HG02973 (cell line): ENCODE measurements around the gene PREX1.
"Not testable (repeated sequence)": the region's sequence is repeated elsewhere in the genome, so short reads cannot be mapped to it uniquely, and the experiment has no call there.

Experiments
- ATAC-seq: cut with Tn5 transposase; IDR thresholded peaks from one replicate; pipeline ENCODE4 v1.9.1; 2021; ENCODE audit warnings: moderate library complexity; ENCODE audit not compliant: unreplicated experiment

Gene PREX1

DNA sequence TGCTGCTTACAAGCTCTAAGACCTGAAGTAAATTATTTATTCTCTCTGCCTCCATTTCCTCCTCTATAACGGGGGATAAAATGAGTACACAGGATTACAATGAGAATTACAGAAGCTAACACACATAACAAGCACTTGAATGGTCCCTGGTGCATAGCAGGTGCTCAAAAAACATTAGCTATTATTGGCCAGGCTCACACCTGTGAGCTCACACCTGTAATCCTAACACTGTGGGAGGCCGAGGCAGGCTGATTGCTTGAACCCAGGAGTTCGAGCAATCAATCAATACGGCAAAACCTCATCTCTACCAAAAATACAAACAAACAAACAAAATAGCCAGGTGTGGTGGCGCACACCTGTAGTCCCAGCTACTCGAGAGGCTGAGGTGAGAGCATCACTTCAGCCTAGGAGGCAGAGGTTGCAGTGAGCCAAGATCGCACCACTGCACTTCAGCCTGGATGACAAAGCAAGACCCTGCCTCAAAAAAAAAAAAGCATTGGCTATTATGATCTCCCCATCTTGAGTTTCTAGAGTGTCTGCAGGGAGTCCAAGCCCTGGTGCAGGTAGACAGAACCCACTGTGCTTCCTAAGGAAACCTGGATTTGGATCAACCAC lies 68.1 kb downstream of the PREX1 start:
- ATAC-seq = no peak

DNA sequence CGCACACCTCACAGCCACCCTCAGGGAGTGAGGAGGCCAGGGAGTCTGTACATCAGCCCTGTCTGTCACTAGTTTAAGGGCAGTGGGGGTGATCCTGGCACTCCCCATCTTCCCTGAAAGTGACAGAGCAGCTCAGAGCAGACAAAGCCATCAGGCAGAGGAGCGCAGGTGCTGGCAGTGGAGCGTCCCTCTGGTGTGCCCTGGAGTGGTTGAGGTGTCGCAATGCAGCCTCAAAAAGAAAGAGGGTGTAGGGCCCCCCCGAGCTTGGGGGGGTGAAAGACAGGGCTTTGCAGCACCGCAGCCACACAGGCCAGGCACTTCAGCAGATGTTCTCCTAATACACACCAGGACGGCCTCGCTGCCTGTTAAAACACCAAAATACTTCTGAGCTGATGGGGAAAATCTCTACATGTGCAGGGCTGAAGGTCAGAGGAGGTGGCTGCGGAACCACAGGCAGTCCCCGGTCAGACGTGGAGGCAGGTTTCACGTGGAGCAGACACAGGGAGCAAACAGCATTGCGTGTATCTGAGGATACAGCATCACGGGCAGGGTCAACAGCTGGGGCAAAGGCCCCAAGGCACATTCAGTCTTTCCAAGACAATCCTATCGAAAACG lies 69.5 kb downstream of the PREX1 start:
- no peak for ATAC-seq

DNA sequence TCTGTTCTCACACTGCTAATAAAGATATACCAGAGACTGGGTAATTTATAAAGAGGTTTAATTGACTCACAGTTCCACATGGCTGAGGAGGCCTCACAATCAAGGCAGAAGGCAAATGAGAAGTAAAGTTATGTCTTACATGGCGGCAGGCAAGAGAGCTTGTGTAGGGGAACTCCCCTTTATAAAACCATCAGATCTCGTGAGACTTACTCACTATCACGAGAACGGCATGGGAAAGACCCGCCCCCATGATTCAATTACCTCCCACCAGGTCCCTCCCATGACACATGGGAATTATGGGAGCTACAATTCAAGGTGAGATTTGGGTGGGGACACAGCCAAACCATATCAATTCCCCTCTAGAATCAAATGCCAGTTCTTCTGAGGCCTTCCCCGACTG lies 71.0 kb downstream of the PREX1 start:
- ATAC-seq = not testable (repeated sequence)

DNA sequence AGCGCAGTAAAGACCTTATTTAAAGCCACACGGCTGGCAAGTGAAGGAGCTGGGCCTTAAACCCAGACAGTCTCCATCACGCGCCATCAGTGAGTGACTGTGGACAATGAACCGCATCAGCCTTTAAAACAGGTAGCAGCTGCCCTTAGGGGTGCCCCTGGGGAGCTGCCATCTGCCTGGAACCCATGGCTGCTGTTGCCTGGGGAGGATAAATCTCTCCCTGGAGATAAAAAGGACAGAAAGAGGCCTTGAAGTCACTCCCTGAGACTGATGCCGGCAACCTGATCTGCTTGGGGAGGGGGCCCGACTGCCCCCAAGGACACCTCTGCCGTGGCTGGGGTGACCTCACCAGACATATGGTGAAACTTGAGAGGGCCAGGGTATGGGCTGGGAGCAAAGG lies 73.5 kb downstream of the PREX1 start:
- ATAC-seq = no peak

DNA sequence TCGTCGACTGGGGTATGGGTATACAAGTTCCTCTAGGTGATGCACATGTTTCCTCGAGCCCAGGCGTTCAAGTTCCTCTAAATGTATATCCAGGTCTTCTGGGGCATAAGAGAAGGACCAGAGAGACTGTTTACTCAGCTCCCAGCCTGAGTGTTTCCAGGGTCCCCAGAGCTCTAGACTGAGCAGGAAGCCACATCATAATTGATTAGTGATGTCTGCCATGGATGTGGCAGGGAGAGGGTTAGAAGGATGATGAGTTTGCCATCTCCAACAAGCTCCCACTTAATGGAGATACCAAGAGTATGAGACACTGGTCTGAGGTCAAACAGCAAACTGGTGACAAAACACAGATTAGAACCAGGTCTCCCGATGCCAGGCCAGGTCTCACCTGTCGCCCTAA lies 74.8 kb downstream of the PREX1 start:
- ATAC-seq = no peak

DNA sequence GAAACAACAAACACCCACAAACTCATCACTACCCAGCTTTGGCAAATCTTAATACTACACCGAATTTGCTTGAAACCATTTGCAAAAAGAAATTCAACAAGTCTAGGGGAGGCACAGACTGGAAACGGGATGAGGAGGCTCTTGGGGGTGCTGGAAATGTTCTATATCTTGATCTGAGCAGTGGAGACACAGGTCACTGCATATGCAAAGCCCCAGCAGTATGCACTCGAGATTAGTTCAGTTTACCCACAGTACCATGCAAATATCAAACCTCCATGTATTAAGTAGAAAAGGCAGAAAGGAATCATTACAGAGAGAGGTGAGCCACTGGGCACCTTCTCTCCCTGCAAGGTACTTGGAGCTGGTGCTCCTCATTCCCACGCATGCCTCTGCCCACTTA lies 75.9 kb downstream of the PREX1 start:
- no peak for ATAC-seq

DNA sequence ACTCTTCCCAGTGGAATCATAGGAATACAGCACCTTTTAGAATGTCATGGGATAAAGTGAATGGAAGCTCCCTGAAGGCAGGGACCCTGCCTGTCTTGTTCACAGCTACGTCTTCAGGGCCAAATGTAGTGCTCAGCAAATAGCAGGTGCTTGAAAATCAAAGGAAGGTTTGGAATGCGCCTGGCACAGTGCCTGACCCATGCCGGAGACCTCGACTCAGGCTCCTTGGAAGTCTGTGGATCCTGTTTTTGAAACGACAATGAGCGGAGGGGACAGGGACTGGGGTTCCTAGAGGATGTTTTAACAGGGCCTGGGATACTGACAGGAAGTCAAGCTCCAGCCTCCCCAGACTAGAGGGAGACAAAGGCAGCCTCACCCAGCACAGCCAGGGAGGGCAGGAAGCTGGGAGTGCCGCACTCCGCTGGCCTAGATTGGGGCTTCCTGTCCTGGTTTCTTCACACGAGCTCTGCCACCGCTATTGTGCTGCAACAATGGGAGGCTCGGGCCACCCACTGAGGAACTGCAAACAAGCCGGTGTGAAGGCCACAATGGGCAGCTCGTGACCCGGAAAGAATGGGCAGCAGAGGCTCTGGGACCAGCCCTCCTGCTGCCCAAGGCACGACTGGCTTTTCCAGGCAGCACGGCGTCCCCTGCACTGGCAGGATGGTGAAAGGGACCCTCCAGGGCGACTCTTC lies 76.7 kb downstream of the PREX1 start:
- no peak for ATAC-seq

DNA sequence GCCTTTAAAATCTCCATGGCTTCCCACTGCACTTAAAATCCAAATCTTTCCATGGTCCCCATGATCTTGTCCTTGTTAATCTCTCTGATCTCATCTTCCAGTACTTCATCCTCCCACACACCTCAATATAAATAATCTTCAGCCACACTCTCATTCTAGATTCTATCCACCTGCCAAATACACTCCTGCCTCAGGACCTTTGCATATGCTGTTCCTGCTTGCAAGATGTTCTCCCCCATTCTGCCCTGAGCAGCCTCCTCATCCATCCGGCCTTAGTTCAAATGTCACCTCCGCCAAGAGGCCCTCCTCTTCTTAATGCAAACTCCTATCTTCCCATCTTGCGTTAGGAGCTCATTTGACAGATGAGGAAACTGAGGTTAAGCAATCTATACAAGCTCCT lies 77.4 kb downstream of the PREX1 start:
- no peak for ATAC-seq

DNA sequence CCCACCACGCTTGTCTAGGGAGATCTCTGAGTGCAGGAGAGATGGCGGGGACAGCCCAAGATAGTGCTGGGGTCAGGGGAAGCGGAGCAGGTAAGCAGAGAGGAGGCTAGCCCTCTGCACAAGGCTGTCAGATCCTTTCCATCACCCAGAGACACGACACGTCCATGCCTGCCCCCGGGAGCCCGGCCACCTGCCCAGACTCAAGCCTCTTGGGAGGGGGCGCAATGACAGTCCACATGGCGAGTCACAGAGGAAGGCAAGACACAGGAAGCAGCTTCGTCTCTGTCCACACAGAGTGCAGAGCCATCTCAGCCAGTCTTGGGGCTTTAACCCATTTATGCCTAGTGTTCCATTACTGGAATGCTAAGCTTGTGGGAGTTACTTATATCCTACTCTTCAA lies 78.4 kb downstream of the PREX1 start:
- ATAC-seq = no peak

DNA sequence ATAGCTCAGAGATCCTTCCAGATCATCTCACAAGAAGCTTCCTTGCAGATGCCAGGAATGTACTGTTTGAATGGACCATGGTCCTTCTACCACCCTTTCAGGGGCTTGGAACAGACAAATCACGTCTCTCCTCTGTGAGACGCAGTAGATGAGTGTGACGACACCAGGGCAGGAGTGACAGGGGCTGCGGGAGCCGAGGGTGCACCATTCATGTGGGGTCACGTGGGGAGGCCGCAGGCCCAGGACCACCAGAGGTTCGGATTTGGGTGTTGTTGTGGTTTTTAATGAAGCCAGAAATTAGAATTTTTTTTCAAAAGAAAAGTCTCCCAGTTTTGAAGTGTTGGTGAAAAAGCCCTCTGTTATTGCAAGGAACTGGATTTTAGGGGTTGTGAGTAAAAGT lies 79.2 kb downstream of the PREX1 start:
- no peak for ATAC-seq

DNA sequence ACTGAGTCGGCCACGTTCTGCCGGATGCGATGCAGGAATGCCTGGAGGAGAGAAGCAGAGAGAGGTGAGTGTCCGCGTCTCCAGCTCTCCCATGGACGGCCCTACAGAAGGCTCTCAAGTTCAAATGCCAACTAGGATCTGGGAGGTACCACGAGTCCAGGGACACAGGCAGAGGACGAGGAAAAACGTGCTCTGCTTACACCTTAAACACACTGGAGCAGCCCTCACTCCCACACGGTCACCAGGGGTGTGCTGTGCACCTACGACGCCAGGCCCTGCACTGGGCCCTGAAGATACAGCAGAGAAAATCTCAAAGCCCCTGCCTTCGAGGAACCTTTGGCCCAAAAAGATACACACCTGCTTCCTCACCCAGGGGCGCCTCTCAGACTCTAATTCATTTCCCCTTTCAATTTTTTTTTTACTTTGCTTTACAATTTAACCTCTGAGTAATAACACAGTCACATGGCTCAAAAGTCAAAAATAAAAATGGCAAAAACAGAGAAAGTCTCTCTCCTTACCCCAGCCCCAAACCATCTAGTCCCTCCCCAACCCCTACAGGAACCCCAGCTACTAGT lies 79.9 kb downstream of the PREX1 start:
- ATAC-seq = no peak

DNA sequence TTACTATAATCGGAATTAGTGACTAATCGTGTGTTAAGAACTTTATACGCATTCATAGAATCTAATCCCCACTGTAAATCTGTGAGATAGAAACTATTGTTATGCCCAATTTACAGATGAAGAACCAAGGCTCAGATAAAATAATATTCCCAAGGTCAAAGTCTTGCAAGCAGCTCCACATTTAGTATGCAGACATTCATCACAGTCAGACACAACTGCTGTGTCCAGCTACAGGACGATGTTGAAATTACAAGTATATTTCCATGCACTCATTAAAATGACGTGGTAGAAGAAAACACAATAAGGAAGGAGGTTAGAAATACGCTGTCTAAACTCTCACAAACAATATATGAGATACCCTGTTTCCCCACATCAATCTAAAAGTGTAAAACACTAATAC lies 82.5 kb downstream of the PREX1 start:
- no peak for ATAC-seq

DNA sequence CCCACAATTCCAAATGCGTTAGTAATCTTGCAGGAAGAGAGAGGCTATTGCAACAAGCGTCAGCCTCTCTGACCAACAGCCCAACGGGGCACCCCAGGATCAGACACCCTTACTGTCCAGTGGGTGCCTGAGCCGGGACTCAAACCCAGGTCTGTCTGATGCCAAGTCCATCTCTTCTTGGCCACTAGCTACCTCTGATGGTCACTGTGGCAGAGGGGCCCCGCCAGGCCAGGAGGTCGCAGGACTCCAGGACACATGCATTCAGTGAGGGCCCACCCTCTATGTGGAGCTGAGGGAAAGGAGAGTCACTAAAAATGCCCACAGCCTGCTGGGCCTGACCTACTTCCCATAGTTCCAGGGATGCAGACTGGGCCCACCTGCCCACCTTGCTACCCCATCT lies 83.3 kb downstream of the PREX1 start:
- no peak for ATAC-seq

DNA sequence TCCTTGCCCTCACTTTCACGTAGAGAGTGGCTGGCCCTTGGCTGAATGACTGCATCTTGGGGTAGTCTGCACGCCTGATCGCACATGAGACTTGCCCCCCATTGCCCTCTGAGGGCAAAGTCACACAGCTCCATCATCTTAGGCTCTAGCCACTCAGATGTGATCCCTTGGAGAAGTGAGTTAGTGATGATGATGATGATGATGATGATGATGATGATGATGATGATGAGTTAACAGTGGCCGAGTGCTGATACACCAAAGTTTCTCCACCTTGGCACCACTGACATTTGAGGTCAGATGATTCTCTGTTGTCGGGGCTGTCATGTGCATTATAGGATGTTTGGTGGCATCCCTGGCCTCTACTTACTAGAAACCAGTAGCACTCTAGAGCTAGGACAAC lies 84.0 kb downstream of the PREX1 start:
- ATAC-seq = no peak

DNA sequence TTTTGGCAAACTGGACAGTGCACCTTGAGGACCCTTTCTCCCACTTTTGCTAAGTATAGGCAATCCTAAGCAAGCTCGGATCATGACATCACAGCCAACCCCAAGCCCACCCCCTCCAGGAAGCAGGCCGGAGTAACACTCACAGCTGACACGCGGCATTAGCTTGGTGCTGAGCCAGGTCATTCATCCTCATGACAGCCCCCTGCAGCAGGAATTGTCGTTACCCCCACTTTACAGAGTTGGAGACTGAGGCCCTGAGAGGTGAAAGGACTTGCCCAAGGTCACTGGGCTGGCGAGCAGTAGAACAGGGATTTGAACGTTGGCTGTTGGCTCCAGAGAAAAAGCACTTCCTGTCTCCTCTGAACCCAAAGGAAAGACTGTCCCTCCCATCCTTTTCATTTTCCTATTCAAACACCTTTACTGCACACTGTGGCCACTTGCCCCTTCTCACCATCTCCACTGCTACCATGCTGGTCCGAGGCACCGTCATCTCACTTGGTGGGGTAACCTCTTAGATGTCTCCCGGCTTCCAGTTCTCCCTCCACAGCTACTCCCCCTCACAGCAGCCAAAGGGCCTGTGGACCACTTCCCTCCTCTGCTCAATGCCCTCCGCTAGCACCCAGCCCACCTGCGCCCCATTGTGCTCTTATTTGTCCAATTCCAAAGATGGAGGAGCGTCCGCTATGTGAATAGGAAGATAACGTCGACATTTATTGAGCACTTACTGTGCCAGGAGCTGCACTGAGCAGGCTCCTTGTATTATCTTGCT lies 84.7 kb downstream of the PREX1 start:
- ATAC-seq = no peak

DNA sequence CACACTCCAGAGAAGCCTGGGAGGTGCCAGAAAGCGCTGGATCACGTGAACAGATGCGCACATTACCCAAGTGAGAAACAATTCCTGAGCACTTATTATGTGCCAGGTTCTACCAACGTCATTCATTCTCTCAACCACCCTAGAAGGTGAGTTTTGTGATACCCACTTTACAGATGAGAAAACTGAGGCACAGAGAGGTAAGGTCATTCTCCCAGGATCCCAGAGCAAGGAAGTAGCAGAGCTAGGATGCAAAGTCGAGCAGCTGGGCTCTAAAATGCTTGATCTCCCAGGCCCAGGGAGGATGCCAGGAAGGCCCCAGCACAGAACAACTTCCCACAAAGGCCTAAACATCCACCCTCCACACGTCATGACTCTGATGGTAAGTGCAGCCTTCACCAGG lies 85.6 kb downstream of the PREX1 start:
- ATAC-seq = no peak

DNA sequence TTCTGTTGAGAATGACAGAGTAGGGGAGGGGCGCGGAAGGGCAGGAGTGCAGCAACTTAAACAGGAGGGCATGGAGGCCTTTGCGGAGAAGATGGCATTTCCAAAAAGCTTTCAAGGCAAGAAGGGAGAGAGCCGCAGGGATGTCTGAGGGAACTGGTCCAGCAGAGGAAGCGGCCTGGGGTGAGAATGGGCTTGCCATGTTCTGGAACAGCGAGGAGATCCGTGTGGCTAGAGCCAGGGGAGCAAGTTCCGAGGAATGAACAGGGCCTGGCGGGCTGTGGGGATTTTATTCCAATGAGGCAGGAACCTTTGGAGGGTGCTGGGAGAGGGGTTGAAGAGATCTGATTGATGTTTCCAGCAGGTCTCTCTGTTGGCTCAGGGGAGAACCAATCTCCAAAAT lies 86.1 kb downstream of the PREX1 start:
- no peak for ATAC-seq

DNA sequence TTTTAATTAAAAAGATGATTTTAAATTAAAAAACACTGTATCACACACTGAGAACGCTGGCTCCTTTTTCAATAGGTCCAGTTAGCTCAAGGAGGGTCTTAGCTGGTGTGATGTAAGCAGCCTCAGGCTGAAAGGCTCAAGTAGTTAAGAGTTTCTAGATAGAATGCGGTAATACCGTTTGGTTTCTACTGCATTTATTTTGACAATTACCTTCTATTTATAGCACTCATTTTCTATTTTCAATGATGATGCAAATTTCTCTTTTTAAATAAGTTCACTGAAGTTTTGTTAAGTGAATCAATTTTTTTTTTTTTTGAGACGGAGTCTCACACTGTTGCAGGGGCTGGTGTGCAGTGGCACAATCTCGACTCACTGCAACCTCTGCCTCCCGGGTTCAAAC lies 87.1 kb downstream of the PREX1 start:
- peak; percentile 35 for ATAC-seq

DNA sequence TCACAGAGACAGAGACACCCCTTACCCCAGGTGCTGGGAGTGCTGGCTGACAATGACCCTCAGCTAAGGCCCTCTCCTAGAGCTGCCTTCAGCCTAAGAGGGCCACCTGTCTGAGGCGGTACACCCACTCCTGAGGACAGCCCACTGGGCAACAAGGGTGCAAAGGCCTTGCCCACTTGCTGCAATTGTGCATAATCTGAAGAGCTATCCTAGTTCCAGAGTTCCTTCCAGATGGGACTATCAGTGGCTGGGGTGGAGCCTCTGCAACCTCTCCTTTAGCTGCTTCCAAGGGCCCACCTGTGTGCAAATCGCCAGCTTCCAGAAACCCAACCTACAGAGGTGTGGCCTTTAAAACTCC lies 87.5 kb downstream of the PREX1 start:
- ATAC-seq = no peak

DNA sequence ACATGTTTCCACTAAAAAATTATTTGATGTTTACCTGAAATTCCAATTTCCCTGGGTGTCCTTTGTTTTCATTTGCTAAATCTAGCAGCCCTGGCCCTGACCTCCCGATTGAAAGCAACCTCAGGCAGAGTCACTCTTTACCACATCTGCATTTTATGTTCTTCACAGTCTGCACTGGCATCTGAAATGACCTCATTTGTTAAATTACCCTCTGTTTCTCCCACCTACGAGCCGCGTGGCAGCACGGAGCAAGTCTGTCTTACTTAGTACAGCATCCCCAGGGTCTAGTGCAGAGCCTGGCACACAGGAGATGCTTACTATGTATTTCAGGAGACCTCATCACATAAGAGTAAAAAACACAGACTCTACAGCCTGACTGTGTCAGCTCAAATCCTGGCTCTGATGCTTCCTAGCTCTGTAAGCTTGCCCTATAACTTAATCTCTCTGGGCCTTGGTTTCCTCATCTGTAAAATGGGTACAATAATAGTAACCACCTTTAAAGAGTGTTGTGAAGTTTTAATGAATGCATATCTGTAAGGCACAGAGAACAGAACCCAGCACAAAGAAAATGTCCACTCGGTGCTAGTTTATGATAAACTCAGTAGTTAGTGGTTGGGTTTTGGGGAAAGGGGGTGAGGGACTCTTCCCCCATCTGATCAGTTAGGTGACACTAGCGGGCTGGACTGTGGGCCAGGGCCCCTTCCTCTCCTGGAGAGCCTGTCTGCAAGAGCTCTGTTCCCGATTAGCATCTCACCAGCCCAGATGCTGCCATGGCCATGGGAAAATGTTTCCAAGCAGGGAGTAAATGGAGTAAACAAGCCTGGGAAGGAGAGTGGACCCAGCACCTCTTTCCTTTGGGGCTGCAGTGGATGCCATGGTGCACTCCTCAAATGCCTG lies 88.2 kb downstream of the PREX1 start:
- no peak for ATAC-seq
